Prostate gland (tissue), 2 donors: ENCODE measurements around the gene SYT11.

Experiments used
- POLR2AphosphoS5 ChIP-seq: sonication (generic); formaldehyde crosslinking; IDR thresholded peaks from one replicate; pipeline ENCODE4 v1.6.1; 2017; ENCODE audit warnings: antibody characterized with exemption
- TF ChIP-seq, protein P1 (sequence below), 4 experiments: fragments of 200-600 bp in 2 of 4; fragments of 450-650 bp in 2 of 4; sonication (generic) in 2 of 4; IDR thresholded peaks; 1 replicate in 3 of 4; 2 replicates in 1 of 4; pipeline ENCODE4 v1.5.1; 2016 to 2019; ENCODE audit warnings: antibody characterized with exemption in 4 of 4, mild to moderate bottlenecking in 2 of 4, moderate library complexity in 2 of 4

DNA sequence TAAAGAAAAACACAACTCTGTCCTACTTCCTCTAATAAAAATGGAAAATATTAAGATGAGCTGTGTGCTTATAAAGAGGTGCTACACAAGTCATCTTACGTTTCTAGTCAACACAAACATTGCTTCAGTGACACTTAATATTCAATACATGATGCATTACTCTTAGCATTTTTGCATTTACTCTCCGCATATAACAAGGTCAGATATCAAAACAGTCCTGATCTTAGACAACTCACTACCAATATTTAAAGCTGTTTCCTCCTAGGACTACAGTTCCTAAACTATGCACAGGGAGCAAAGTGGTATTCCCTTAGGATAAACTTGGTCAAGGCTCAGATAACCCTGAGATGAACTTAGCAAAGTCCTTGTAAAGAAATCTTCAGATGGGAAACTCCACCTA lies 39.5 kb downstream of the SYT11 start:
- TF ChIP-seq, protein P1, sequence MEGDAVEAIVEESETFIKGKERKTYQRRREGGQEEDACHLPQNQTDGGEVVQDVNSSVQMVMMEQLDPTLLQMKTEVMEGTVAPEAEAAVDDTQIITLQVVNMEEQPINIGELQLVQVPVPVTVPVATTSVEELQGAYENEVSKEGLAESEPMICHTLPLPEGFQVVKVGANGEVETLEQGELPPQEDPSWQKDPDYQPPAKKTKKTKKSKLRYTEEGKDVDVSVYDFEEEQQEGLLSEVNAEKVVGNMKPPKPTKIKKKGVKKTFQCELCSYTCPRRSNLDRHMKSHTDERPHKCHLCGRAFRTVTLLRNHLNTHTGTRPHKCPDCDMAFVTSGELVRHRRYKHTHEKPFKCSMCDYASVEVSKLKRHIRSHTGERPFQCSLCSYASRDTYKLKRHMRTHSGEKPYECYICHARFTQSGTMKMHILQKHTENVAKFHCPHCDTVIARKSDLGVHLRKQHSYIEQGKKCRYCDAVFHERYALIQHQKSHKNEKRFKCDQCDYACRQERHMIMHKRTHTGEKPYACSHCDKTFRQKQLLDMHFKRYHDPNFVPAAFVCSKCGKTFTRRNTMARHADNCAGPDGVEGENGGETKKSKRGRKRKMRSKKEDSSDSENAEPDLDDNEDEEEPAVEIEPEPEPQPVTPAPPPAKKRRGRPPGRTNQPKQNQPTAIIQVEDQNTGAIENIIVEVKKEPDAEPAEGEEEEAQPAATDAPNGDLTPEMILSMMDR (IDR thresholded peaks at IDR 0.05) = no peak
- no peak for TF ChIP-seq POLR2AphosphoS5
